ENCODE measurements around the gene C1orf21.

C1orf21 gene

DNA sequence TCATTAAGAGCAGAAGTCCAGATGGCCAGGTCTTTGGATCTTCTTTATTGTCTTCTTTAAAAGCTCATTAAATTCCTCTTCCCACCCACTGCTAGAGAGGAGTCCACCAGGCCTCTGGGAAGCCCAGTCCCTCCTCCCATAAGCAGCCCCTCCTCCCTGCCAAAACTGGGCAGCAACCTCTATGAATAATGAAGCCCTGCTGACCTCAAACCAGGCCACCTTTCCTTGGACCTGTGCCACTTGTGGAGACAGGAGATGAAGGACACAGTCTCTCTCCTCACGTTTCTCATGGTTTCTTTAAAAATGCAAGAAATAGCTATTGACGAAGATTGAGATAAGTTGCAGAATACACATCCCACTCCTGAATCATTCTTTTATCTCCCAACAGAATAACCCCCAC is 255.1 kb downstream of the C1orf21 start:
- H3K27me3 ChIP-seq (ENCODE audit: insufficient read depth, low read length) = no peaks in the 10 kb centered on the region
- no peaks in the 10 kb centered on the region for H3K4me1 ChIP-seq (ENCODE audit: insufficient read depth, low read length, severe bottlenecking)
- no peak overlapping the region for H2AFZ ChIP-seq (ENCODE audit: low read length)
- H3K36me3 ChIP-seq (ENCODE audit: insufficient read depth, low read length) = no peaks in the 10 kb centered on the region
- H3K79me2 ChIP-seq (ENCODE audit: insufficient read depth, low read length) = no peaks in the 10 kb centered on the region
- no peaks in the 10 kb centered on the region for H3F3A ChIP-seq (ENCODE audit: insufficient read depth, low read length)
- TF ChIP-seq, protein P1, sequence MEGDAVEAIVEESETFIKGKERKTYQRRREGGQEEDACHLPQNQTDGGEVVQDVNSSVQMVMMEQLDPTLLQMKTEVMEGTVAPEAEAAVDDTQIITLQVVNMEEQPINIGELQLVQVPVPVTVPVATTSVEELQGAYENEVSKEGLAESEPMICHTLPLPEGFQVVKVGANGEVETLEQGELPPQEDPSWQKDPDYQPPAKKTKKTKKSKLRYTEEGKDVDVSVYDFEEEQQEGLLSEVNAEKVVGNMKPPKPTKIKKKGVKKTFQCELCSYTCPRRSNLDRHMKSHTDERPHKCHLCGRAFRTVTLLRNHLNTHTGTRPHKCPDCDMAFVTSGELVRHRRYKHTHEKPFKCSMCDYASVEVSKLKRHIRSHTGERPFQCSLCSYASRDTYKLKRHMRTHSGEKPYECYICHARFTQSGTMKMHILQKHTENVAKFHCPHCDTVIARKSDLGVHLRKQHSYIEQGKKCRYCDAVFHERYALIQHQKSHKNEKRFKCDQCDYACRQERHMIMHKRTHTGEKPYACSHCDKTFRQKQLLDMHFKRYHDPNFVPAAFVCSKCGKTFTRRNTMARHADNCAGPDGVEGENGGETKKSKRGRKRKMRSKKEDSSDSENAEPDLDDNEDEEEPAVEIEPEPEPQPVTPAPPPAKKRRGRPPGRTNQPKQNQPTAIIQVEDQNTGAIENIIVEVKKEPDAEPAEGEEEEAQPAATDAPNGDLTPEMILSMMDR (IDR thresholded peaks at IDR 0.05; ENCODE audit: low read length) = no peak
- H3K9me3 ChIP-seq (ENCODE audit: low read length) = no peaks in the 10 kb centered on the region
- no peaks in the 10 kb centered on the region for H4K20me1 ChIP-seq (ENCODE audit: insufficient read depth, low read length)
- no peak overlapping the region for H3K4me3 ChIP-seq (ENCODE audit: low read depth, low read length, poor library complexity, severe bottlenecking)
- H3K9ac ChIP-seq (ENCODE audit: low read length) = no peak overlapping the region
- H3K4me2 ChIP-seq (ENCODE audit: low read length) = no peak overlapping the region
- H3K27ac ChIP-seq (ENCODE audit: low read depth, low read length, poor library complexity, severe bottlenecking) = no peak overlapping the region
- no peaks in the 10 kb centered on the region for H3K9me2 ChIP-seq (ENCODE audit: low read depth, low read length)

DNA sequence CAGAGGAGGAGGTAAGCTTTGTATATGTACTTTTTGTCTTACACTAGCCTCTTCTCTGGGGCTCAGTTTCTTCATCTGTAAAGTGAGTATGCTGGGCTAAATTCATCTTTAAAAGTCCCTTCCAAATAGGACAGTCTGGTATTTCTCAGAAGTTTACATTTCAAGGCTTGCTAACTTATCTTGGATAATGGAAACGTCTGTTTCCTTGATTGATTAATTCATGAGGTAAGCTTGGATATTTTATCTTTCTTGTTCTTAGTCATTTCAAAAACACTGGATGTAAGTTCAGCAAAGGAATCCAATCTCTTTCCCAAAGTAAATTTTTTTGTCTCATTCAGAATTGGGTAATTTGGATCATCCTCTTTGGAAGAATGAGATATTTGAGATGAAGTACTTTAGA is 256.8 kb downstream of the C1orf21 start:
- no peaks in the 10 kb centered on the region for H3K4me1 ChIP-seq (ENCODE audit: insufficient read depth, low read length, severe bottlenecking)
- H3K4me2 ChIP-seq (ENCODE audit: low read length) = no peak overlapping the region
- H3K9me3 ChIP-seq (ENCODE audit: low read length) = no peaks in the 10 kb centered on the region
- H4K20me1 ChIP-seq (ENCODE audit: insufficient read depth, low read length) = no peaks in the 10 kb centered on the region
- H3K9ac ChIP-seq (ENCODE audit: low read length) = no peak overlapping the region
- TF ChIP-seq EZH2 (IDR thresholded peaks at IDR 0.05; ENCODE audit: borderline replicate concordance, low read length) = no peak
- TF ChIP-seq, protein P1 (IDR thresholded peaks at IDR 0.05; ENCODE audit: low read length) = no peak
- H3K4me3 ChIP-seq (ENCODE audit: low read depth, low read length, poor library complexity, severe bottlenecking) = no peak overlapping the region
- no peak overlapping the region for H2AFZ ChIP-seq (ENCODE audit: low read length)
- no peaks in the 10 kb centered on the region for H3K79me2 ChIP-seq (ENCODE audit: insufficient read depth, low read length)
- H3F3A ChIP-seq (ENCODE audit: insufficient read depth, low read length) = no peaks in the 10 kb centered on the region
- H3K27ac ChIP-seq (ENCODE audit: low read depth, low read length, poor library complexity, severe bottlenecking) = no peak overlapping the region
- H3K36me3 ChIP-seq (ENCODE audit: insufficient read depth, low read length) = no peaks in the 10 kb centered on the region
- no peaks in the 10 kb centered on the region for H3K9me2 ChIP-seq (ENCODE audit: low read depth, low read length)
- peaks cover 4% of the 10 kb centered on the region; the same call in 1 of the 2 replicates for H3K27me3 ChIP-seq (ENCODE audit: insufficient read depth, low read length)

DNA sequence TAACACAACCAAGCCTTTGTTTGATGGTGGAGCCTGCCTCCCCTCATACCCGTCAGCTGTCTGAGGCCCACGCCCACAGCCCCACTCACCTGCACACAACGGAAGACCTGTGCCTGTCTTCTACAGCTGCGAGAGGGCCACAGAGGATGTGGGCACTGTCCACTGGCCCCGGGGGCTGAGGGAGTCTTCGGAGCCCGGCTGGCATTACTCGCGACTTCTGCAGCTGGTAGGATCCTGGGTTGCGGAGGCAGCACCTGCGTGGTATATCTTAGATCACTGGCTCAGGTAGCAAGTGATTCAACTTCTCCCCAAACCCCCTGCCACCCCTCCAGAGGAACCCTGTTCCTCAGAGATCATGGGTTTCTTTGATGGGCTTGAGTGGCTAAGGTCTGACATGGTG is 257.9 kb downstream of the C1orf21 start:
- Histone ChIP-seq H3K4me1 (ENCODE audit: insufficient read depth, low read length, severe bottlenecking) (no peaks in the 10 kb centered on the region), H3K4me2 (ENCODE audit: low read length) (no peak overlapping the region), H3F3A (ENCODE audit: insufficient read depth, low read length) (no peaks in the 10 kb centered on the region), H2AFZ (ENCODE audit: low read length) (no peak overlapping the region), H3K27ac (ENCODE audit: low read depth, low read length, poor library complexity, severe bottlenecking) (no peak overlapping the region), H4K20me1 (ENCODE audit: insufficient read depth, low read length) (no peaks in the 10 kb centered on the region), H3K27me3 (ENCODE audit: insufficient read depth, low read length) (peaks cover 4% of the 10 kb centered on the region; the same call in 1 of the 2 replicates), H3K9me3 (ENCODE audit: low read length) (no peaks in the 10 kb centered on the region), H3K79me2 (ENCODE audit: insufficient read depth, low read length) (no peaks in the 10 kb centered on the region), H3K9me2 (ENCODE audit: low read depth, low read length) (no peaks in the 10 kb centered on the region), H3K9ac (ENCODE audit: low read length) (no peak overlapping the region), H3K36me3 (ENCODE audit: insufficient read depth, low read length) (no peaks in the 10 kb centered on the region), H3K4me3 (ENCODE audit: low read depth, low read length, poor library complexity, severe bottlenecking) (no peak overlapping the region)
- no peak for TF ChIP-seq EZH2 (IDR thresholded peaks at IDR 0.05; ENCODE audit: borderline replicate concordance, low read length)
- TF ChIP-seq, protein P1 (IDR thresholded peaks at IDR 0.05; ENCODE audit: low read length) = no peak
